Mesendoderm (in vitro differentiated cells): ENCODE measurements around the gene MRPL28.
A peak's percentile ranks its signal among the peaks of the same experiment; 100 is the strongest.
"Not testable (repeated sequence)": the region's sequence is repeated elsewhere in the genome, so short reads cannot be mapped to it uniquely, and the experiment has no call there.

Source experiments
- DNase-seq: peaks from one replicate; pipeline ENCODE4 v3.0.0; 2013
- H2AK5ac ChIP-seq: 2 replicates; pipeline ENCODE4 v1.6.1; 2013; ENCODE audit warnings: low read length, inconsistent platforms
- H2BK120ac ChIP-seq: 2 replicates; pipeline ENCODE4 v1.6.1; 2013; ENCODE audit warnings: low read depth, mild to moderate bottlenecking, low read length, moderate library complexity, mixed read lengths
- H2BK15ac ChIP-seq: replicated peaks from 2 replicates; pipeline ENCODE4 v1.6.1; 2013; ENCODE audit warnings: low read depth, mild to moderate bottlenecking, moderate library complexity
- H2BK5ac ChIP-seq: 2 replicates; pipeline ENCODE4 v1.6.1; 2013; ENCODE audit warnings: low read length, inconsistent platforms
- H3K18ac ChIP-seq: 2 replicates; pipeline ENCODE4 v1.6.1; 2013; ENCODE audit warnings: mild to moderate bottlenecking, low read length, mixed read lengths
- H3K23ac ChIP-seq: one replicate; pipeline ENCODE4 v1.6.1; 2013; ENCODE audit warnings: low read length
- H3K27ac ChIP-seq: 2 replicates; pipeline ENCODE4 v1.5.1; 2013; ENCODE audit warnings: low read depth, mild to moderate bottlenecking, inconsistent platforms, low read length, moderate library complexity
- H3K27me3 ChIP-seq: 2 replicates; pipeline ENCODE4 v1.6.1; 2013; ENCODE audit warnings: low read length, control low read depth, mild to moderate bottlenecking, inconsistent platforms; ENCODE audit not compliant: insufficient read depth, poor library complexity
- H3K36me3 ChIP-seq: 2 replicates; pipeline ENCODE4 v1.6.1; 2013; ENCODE audit warnings: low read length, inconsistent platforms; ENCODE audit not compliant: control insufficient read depth, insufficient read depth
- H3K4ac ChIP-seq: one replicate; pipeline ENCODE4 v1.6.1; 2013; ENCODE audit warnings: low read depth, mild to moderate bottlenecking, low read length, moderate library complexity
- H3K4me1 ChIP-seq: 2 replicates; pipeline ENCODE4 v1.6.1; 2013; ENCODE audit warnings: low read depth, low read length, inconsistent platforms; ENCODE audit not compliant: control insufficient read depth
- H3K4me2 ChIP-seq: 2 replicates; pipeline ENCODE4 v1.6.1; 2013; ENCODE audit warnings: low read length
- H3K4me3 ChIP-seq: 2 replicates; pipeline ENCODE4 v1.5.1; 2013; ENCODE audit warnings: mild to moderate bottlenecking, low read length
- H3K56ac ChIP-seq: one replicate; pipeline ENCODE4 v1.6.1; 2013; ENCODE audit warnings: low read length
- H3K79me1 ChIP-seq: 2 replicates; pipeline ENCODE4 v1.6.1; 2013; ENCODE audit warnings: low read length, inconsistent platforms
- H3K79me2 ChIP-seq: 2 replicates; pipeline ENCODE4 v1.6.1; 2013; ENCODE audit warnings: mild to moderate bottlenecking, low read length; ENCODE audit not compliant: control insufficient read depth, insufficient read depth
- H3K9ac ChIP-seq: 2 replicates; pipeline ENCODE4 v1.6.1; 2013; ENCODE audit warnings: low read length, inconsistent platforms
- H4K5ac ChIP-seq: one replicate; pipeline ENCODE4 v1.6.1; 2013; ENCODE audit warnings: low read length
- H4K8ac ChIP-seq: one replicate; pipeline ENCODE4 v1.6.1; 2013; ENCODE audit warnings: low read depth, mild to moderate bottlenecking, control low read depth, low read length, moderate library complexity
- WGBS: extraction: QIAGEN DNeasy Blood & Tissue Kit; methylation state at CpG from one replicate; pipeline ENCODE4 v1.1.7; 2013; ENCODE audit warnings: low lambda C conversion rate, missing lambda C conversion rate; ENCODE audit not compliant: insufficient coverage; ENCODE audit errors: extremely low coverage; 5-methylcytosine and 5-hydroxymethylcytosine counted together

Gene MRPL28

DNA sequence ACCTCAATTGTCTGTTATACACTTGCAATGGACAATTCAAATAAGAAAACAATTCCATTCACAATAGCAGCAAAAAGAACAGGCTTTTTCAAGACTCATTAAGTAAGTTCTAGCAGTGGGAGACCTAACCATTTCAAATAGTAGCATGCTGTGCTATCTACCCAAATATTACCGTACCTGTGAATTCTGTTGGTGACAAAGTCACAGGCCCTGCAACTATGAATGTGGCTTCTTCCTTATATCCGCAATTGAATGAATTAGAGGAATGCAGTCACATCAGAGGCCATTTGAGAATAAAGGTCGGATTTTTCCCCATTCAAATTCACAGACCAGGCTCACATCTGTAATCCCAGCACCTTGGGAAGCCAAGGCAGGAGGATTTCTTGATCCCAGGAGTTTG is 25.9 kb upstream of the MRPL28 start:
- no peak overlapping the region for H2BK120ac ChIP-seq
- H3K27ac ChIP-seq, result no peak overlapping the region
- no peak overlapping the region for H3K4me3 ChIP-seq
- WGBS, result no CpG with 5 or more reads among the region's 3 CpGs
- H2BK15ac ChIP-seq, result no peak overlapping the region
- no peak for DNase-seq
- H4K8ac ChIP-seq, result no peak overlapping the region
- no peak overlapping the region for H2AK5ac ChIP-seq
- H3K36me3 ChIP-seq, result peaks cover 7% of the 10 kb centered on the region
- H2BK5ac ChIP-seq, result no peak overlapping the region
- no peak overlapping the region for H4K5ac ChIP-seq
- H3K23ac ChIP-seq, result no peak overlapping the region
- peak overlapping the region; percentile 67 for H3K9ac ChIP-seq
- peak overlapping the region; percentile 51 for H3K56ac ChIP-seq
- peaks cover 2% of the 10 kb centered on the region for H3K79me2 ChIP-seq
- H3K4me1 ChIP-seq, result no peaks in the 10 kb centered on the region
- no peak overlapping the region for H3K4ac ChIP-seq
- peaks cover 9% of the 10 kb centered on the region for H3K79me1 ChIP-seq
- no peaks in the 10 kb centered on the region for H3K27me3 ChIP-seq
- H3K18ac ChIP-seq, result no peak overlapping the region
- H3K4me2 ChIP-seq, result peak overlapping the region; percentile 3

DNA sequence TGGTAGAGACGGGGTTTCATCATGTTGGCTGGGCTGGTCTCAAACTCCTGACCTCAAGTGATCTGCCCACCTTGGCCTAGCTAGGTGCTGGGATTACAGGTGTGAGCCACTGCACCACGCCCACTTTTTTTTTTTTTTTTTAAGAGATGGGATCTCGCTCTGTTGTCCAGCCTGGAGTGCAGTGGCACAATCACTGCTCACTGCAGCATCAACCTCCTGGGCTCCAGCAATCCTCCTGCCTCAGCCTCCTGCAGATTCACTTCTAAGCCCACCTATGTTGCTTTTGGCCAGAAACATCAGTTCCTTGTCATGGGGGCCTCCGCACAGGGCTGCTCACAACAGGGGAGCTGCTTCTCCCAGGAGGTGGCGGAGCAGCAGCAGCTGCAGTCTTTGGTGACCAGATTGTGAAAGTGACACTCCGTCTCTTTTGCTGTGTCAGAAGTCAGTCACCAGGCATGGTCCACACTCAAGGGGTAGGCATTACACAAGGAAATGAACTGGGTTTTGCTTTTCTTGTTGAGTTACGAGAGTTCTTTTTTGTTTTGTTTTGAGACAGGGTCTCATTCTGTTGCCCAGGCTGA is 22.2 kb upstream of the MRPL28 start:
- Histone ChIP-seq H3K79me2 (no peaks in the 10 kb centered on the region), H3K4me2 (no peak overlapping the region), H3K56ac (no peak overlapping the region), H2BK15ac (no peak overlapping the region), H3K23ac (no peak overlapping the region), H2BK5ac (no peak overlapping the region), H3K9ac (no peak overlapping the region), H3K18ac (no peak overlapping the region), H3K79me1 (no peaks in the 10 kb centered on the region), H3K4me1 (no peaks in the 10 kb centered on the region), H3K4me3 (no peak overlapping the region), H4K5ac (no peak overlapping the region), H3K4ac (no peak overlapping the region), H3K27me3 (no peaks in the 10 kb centered on the region), H4K8ac (no peak overlapping the region), H3K36me3 (no peaks in the 10 kb centered on the region), H2AK5ac (no peak overlapping the region), H3K27ac (no peak overlapping the region), H2BK120ac (no peak overlapping the region)
- DNase-seq, result no peak
- WGBS, result no CpG with 5 or more reads among the region's 7 CpGs

DNA sequence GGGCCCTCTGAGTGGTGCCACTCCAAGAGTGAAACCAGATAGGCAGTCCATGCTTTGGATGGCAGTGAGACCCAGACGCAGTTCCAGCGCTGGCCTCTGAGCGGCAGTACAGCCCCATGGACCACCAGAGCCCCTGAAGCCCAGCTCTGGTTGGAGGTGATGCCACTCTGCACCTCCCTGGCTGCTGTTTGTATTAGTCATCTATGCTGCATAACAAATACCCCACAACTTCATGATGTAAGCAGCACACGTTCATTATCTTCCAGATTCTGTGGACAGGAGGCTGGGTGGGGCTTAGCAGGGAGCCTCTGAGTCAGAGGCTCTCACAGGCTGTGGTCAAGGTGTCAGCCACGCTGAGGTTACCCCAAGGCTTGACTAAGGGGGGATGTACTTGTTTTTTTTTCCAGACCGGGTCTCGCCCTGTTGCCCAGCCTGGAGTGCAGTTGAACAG is 21.6 kb upstream of the MRPL28 start:
- no peak overlapping the region for H3K23ac ChIP-seq
- WGBS, result no CpG with 5 or more reads among the region's 7 CpGs

DNA sequence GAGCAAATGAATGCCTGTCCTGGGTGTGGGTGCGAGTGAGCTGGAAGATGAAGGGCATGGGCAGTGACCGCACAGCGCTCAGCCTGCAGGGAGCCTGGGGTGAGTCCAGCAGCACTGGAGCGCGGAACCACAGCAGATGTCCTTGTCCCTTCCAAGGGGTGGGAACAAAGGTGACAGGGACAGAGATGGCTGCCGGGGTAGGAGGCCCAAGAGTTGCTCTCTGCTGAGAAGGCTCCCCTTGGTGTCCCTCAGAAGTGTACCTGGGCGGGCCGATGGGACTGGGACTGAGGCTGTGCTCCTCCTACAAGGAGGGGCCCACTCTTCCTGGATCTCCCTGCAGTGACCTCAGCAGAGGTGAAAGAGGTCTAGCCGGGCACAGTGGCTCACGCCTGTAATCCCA is 19.0 kb upstream of the MRPL28 start:
- H3K4me3 ChIP-seq, result no peak overlapping the region
- no peak overlapping the region for H3K27ac ChIP-seq
- H3K18ac ChIP-seq, result no peak overlapping the region
- no peak overlapping the region for H2BK5ac ChIP-seq
- no peaks in the 10 kb centered on the region for H3K36me3 ChIP-seq
- no peaks in the 10 kb centered on the region for H3K27me3 ChIP-seq
- no peaks in the 10 kb centered on the region for H3K4me1 ChIP-seq
- H3K23ac ChIP-seq, result no peak overlapping the region
- no peaks in the 10 kb centered on the region for H3K79me2 ChIP-seq
- no peak overlapping the region for H2BK120ac ChIP-seq
- no peak overlapping the region for H2AK5ac ChIP-seq
- no CpG with 5 or more reads among the region's 10 CpGs for WGBS
- no peak overlapping the region for H2BK15ac ChIP-seq
- H4K5ac ChIP-seq, result no peak overlapping the region
- DNase-seq, result no peak
- no peaks in the 10 kb centered on the region for H3K79me1 ChIP-seq
- no peak overlapping the region for H3K9ac ChIP-seq
- H3K56ac ChIP-seq, result peak overlapping the region; percentile 54
- no peak overlapping the region for H3K4ac ChIP-seq
- H4K8ac ChIP-seq, result no peak overlapping the region
- H3K4me2 ChIP-seq, result no peak overlapping the region

More for the DNA sequence above, 21.6 kb upstream of the MRPL28 start:
- Histone ChIP-seq H3K27ac (no peak overlapping the region), H2BK15ac (no peak overlapping the region), H2BK120ac (no peak overlapping the region), H3K79me2 (no peaks in the 10 kb centered on the region), H3K4me1 (no peaks in the 10 kb centered on the region), H4K8ac (no peak overlapping the region), H2AK5ac (no peak overlapping the region), H3K36me3 (no peaks in the 10 kb centered on the region), H3K4me2 (no peak overlapping the region), H3K27me3 (no peaks in the 10 kb centered on the region), H3K18ac (no peak overlapping the region), H3K4ac (no peak overlapping the region), H3K56ac (no peak overlapping the region), H3K9ac (no peak overlapping the region), H4K5ac (no peak overlapping the region), H3K4me3 (no peak overlapping the region), H2BK5ac (no peak overlapping the region), H3K79me1 (no peaks in the 10 kb centered on the region)
- DNase-seq, result peak; percentile 87

DNA sequence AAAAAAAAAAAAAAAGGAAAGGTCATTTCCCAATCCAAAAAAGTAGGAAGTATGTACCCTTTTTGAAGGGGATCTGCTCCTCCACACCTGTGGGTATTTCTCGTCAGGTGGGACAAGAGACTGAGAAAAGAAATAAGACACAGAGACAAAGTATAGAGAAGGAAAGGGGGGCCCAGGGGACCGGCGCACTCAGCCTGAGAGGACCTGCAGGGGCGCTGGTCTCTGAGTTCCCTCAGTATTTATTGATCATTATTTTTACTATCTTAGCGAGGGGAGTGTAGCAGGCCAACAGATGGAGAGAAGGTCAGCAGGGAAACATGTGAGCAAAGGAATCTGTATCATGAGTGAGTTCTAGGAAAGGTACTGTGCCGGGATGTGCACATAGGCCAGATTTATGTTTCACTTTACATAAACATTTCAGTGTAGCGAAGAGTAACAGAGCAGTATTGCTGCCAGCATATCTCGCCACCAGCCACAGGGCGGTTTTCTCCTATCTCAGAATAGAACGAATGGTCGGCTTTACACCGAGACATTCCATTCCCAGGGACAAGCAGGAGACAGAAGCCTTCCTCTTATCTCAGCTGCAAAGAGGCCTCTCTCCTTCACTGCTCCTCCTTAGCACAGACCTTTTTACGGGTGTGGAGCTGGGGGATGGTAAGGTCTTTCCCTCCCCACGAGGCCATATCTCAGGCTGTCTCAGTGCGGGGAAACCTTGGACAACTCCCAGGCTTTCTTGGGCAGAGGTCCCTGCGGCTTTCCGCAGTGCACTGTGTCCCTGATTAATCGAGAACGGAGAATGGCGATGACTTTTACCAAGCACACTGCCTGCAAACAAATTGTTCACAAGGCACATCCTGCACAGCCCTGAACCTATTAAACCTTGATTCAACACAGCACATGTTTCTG is 17.7 kb upstream of the MRPL28 start:
- not testable (repeated sequence) for H3K4me3 ChIP-seq, H2BK15ac ChIP-seq, H3K4ac ChIP-seq, H3K4me2 ChIP-seq, H3K23ac ChIP-seq, H3K27me3 ChIP-seq, H3K18ac ChIP-seq, H2BK120ac ChIP-seq, H4K8ac ChIP-seq, H4K5ac ChIP-seq, H2BK5ac ChIP-seq, H3K4me1 ChIP-seq, H2AK5ac ChIP-seq, H3K79me1 ChIP-seq, H3K79me2 ChIP-seq, H3K36me3 ChIP-seq
- DNase-seq, result peak; percentile 77
- WGBS, result no CpG with 5 or more reads among the region's 20 CpGs
- Histone ChIP-seq H3K56ac (peak overlapping the region; percentile 63), H3K9ac (peak overlapping the region; percentile 29), H3K27ac (peak overlapping the region; percentile 19)
